Measurements from ENCODE around the gene PRDM16.

The PRDM16 gene

GRCh38 chr1:3483801-3484444 is 414.9 kb downstream of the PRDM16 start:
- DNase-seq: peak; percentile 26

GRCh38 chr1:3485016-3485415 is 416.0 kb downstream of the PRDM16 start:
- no peak for DNase-seq

Data from fibroblast of skin of back (primary cell).